Measurements from ENCODE around the gene INS. TPM values are rescaled to one million over a fixed set of nuclear protein-coding genes. Genes with fewer than 3 reads are reported as not detected.

The INS gene
- total and polyA plus RNA-seq, 2 of the 13 experiments (the other 11 are each of a cell fraction or from before 2014, with no cell fraction given): not detected

GRCh38 chr11:2129699-2130366 lies 31.2 kb downstream of the INS start (continued):
- TF ChIP-seq ZNF609 (CRISPR knock-in tag; IDR thresholded peaks at IDR 0.05; ENCODE audit: borderline replicate concordance): 0 out of 2 replicates have a peak, but pooled peaks have one; percentile 21
- TF ChIP-seq ZNF790 (CRISPR knock-in tag; IDR thresholded peaks at IDR 0.05; ENCODE audit: borderline replicate concordance): peak; percentile 57; the same call in 1 of the 2 replicates
- no peak for TF ChIP-seq ISL2 (CRISPR knock-in tag; IDR thresholded peaks at IDR 0.05)
- TF ChIP-seq ZNF629 (CRISPR knock-in tag; conservative IDR thresholded peaks at IDR 0.05): no peak
- TF ChIP-seq, protein P1, sequence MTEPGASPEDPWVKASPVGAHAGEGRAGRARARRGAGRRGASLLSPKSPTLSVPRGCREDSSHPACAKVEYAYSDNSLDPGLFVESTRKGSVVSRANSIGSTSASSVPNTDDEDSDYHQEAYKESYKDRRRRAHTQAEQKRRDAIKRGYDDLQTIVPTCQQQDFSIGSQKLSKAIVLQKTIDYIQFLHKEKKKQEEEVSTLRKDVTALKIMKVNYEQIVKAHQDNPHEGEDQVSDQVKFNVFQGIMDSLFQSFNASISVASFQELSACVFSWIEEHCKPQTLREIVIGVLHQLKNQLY (CRISPR knock-in tag; IDR thresholded peaks at IDR 0.05): 0 out of 2 replicates have a peak, but pooled peaks have one; percentile 6
- TF ChIP-seq ARNT2 (CRISPR knock-in tag; IDR thresholded peaks at IDR 0.05; ENCODE audit: low read depth): peak; percentile 64; the same call in 1 of the 2 replicates
- TF ChIP-seq YY1 (IDR thresholded peaks at IDR 0.05; ENCODE audit: insufficient read depth, insufficient replicate concordance, low read depth, low read length): peak; percentile 7
- TF ChIP-seq ZNF776 (CRISPR knock-in tag; IDR thresholded peaks at IDR 0.05): 0 out of 2 replicates have a peak, but pooled peaks have one; percentile 20
- no peak for TF ChIP-seq ZNF3 (CRISPR knock-in tag; IDR thresholded peaks at IDR 0.05)
- TF ChIP-seq REPIN1 (CRISPR knock-in tag; IDR thresholded peaks at IDR 0.05; ENCODE audit: borderline replicate concordance, low read depth): 0 out of 2 replicates have a peak, but pooled peaks have one; percentile 11
- peak; percentile 55; the same call in 1 of the 2 replicates for TF ChIP-seq SAFB2 (CRISPR knock-in tag; IDR thresholded peaks at IDR 0.05; ENCODE audit: borderline replicate concordance, low read depth)
- 0 out of 2 replicates have a peak, but pooled peaks have one; percentile 15 for TF ChIP-seq HOXA3 (CRISPR knock-in tag; IDR thresholded peaks at IDR 0.05)
- peak; percentile 58; the same call in 1 of the 2 replicates for TF ChIP-seq WIZ (CRISPR knock-in tag; IDR thresholded peaks at IDR 0.05)
- TF ChIP-seq HDAC6 (IDR thresholded peaks at IDR 0.05; ENCODE audit: low read depth, low read length): no peak
- peak; percentile 42; the same call in 1 of the 2 replicates for TF ChIP-seq ZNF605 (CRISPR knock-in tag; IDR thresholded peaks at IDR 0.05)
- TF ChIP-seq, protein P2, sequence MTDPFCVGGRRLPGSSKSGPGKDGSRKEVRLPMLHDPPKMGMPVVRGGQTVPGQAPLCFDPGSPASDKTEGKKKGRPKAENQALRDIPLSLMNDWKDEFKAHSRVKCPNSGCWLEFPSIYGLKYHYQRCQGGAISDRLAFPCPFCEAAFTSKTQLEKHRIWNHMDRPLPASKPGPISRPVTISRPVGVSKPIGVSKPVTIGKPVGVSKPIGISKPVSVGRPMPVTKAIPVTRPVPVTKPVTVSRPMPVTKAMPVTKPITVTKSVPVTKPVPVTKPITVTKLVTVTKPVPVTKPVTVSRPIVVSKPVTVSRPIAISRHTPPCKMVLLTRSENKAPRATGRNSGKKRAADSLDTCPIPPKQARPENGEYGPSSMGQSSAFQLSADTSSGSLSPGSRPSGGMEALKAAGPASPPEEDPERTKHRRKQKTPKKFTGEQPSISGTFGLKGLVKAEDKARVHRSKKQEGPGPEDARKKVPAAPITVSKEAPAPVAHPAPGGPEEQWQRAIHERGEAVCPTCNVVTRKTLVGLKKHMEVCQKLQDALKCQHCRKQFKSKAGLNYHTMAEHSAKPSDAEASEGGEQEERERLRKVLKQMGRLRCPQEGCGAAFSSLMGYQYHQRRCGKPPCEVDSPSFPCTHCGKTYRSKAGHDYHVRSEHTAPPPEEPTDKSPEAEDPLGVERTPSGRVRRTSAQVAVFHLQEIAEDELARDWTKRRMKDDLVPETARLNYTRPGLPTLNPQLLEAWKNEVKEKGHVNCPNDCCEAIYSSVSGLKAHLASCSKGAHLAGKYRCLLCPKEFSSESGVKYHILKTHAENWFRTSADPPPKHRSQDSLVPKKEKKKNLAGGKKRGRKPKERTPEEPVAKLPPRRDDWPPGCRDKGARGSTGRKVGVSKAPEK (CRISPR knock-in tag; IDR thresholded peaks at IDR 0.05; ENCODE audit: borderline replicate concordance): no peak; the same call in 1 of the 2 replicates
- TF ChIP-seq ZNF280D (CRISPR knock-in tag; IDR thresholded peaks at IDR 0.05): no peak; the same call in 1 of the 2 replicates

All from HepG2 (cell line).